ENCODE measurements around the gene RNLS. TPM values are rescaled to one million over a fixed set of nuclear protein-coding genes. Genes with fewer than 3 reads are reported as not detected.
A peak's percentile ranks its signal among the peaks of the same experiment; 100 is the strongest.

Gene RNLS
- total and polyA plus RNA-seq, 2 of the 4 experiments (the other 2 are of a cell fraction) = 4.5 to 7.0 TPM

DNA sequence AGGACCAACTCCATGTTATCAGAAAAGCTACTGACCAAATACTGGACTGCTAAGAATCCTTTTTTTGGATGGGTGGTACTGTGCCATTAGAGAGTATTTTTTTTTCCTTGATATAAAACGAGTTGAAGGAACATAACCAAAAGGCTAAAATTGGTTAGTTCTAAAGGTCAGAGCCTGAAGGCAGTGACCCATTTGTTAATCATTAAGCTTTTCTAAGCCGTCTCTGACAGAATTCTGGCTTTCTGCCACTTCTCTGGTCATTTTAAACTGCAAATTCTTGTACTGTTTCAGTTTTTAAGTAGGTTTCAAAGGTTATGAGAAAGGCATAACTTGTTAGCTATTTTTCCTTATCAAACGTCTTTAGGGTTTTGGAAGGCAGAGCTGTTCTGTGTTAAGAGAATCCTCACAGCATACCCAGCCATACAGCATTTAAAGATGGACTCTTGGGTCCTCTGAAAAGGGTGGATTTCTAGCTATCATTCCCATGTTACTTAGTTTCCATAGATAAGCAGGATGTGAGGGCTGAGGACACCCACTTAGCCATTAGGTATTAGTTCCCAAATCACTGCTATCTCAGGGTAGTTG is 196.8 kb downstream of the RNLS start:
- DNase-seq (no peak), ATAC-seq (ENCODE audit: low read depth) (peak; percentile 16; the same call in 1 of the 2 replicates)
- Histone ChIP-seq H2AK5ac (ENCODE audit: low read depth, low read length) (no peak overlapping the region), H4K91ac (ENCODE audit: insufficient read depth, low read depth, low read length) (no peak overlapping the region), H2BK15ac (ENCODE audit: low read depth, low read length) (peak overlapping the region; percentile 17; the same call in 1 of the 3 replicates), H3K4me2 (ENCODE audit: low read depth, low read length) (0 out of 2 replicates have a peak overlapping the region, but pooled peaks have one; percentile 29), H2BK5ac (ENCODE audit: low read depth, low read length, poor library complexity, severe bottlenecking) (no peak overlapping the region), H2AK9ac (replicated peaks; ENCODE audit: low read depth, low read length, poor library complexity) (no peak overlapping the region), H2AFZ (replicated peaks; ENCODE audit: low read length, poor library complexity) (no peak overlapping the region), H4K8ac (ENCODE audit: low read depth in 2 of 2, low read length in 2 of 2) (peak overlapping the region; percentile 11 to 27; a peak in 3 of 4 replicates), H4K5ac (ENCODE audit: low read depth, low read length) (no peak overlapping the region), H3K4ac (ENCODE audit: low read depth, low read length) (peak overlapping the region; percentile 2; the same call in 1 of the 2 replicates), H3K27me3 (ENCODE audit: control insufficient read depth, insufficient read depth, low read length) (no peaks in the 10 kb centered on the region), H3K9me3 (ENCODE audit: control insufficient read depth, insufficient read depth, low read length) (no peaks in the 10 kb centered on the region), H3K4me3 (ENCODE audit: insufficient read depth, low read depth, low read length) (no peak overlapping the region), H3K9ac (ENCODE audit: low read depth, low read length) (no peak overlapping the region), H3K56ac (ENCODE audit: extremely low read depth, insufficient read depth, low read length) (no peak overlapping the region), H3K23ac (ENCODE audit: low read depth, low read length) (peak overlapping the region; percentile 62; the same call in 1 of the 2 replicates), H3K18ac (ENCODE audit: low read depth, low read length) (no peak overlapping the region; the same call in 1 of the 2 replicates), H2BK20ac (ENCODE audit: low read depth, low read length) (peak overlapping the region; percentile 6; the same call in 1 of the 2 replicates), H3K27ac (ENCODE audit: insufficient read depth, low read length) (no peak overlapping the region), H3K9me1 (ENCODE audit: insufficient read depth, low read length) (no peaks in the 10 kb centered on the region), H4K20me1 (ENCODE audit: insufficient read depth, low read length) (no peaks in the 10 kb centered on the region), H3K36me3 (ENCODE audit: control insufficient read depth, insufficient read depth, low read length) (no peaks in the 10 kb centered on the region), H2BK120ac (ENCODE audit: low read depth, low read length) (peak overlapping the region; percentile 21; the same call in 1 of the 2 replicates), H3K4me1 (ENCODE audit: control insufficient read depth, insufficient read depth, low read length) (peaks cover 2% of the 10 kb centered on the region; the same call in 1 of the 2 replicates), H3K79me1 (ENCODE audit: low read depth in 1 of 2, low read length in 2 of 2) (no peaks in the 10 kb centered on the region), H3K14ac (replicated peaks; ENCODE audit: low read depth, low read length) (0 out of 2 replicates have a peak overlapping the region, but pooled peaks have one; percentile 11)
- WGBS, 2 experiments (ENCODE audit: extremely low coverage in 2 of 2, insufficient read length in 1 of 2) = no CpG with 5 or more reads among the region's 3 CpGs
- ChIA-PET POLR2A (ENCODE audit: unreplicated experiment) (interaction anchor here (0.6 kb wide), 1 partner anchor 520 kb away, joined by 3 read pairs; no protein-coding TSS in a partner anchor), CTCF (interaction anchor here (1.1 kb wide), 1 partner anchor 541 kb away, joined by 4 read pairs; no protein-coding TSS in a partner anchor)
- intact Hi-C loops (cut with micrococcal nuclease) = loop anchor here (5.0 to 10.0 kb wide), 3 partner anchors 411 to 729 kb away; partner anchors contain the start of gene PAPSS2
- no TSS peak for BruUV-seq (replicated peaks)
- in situ Hi-C loops (cut with MboI; ENCODE audit: low sequenced_read_pairs) = loop anchor here (5.0 kb wide), 1 partner anchor 524 kb away; the partner anchor contains the start of genes KLLN and PTEN
- dilution Hi-C loops (cut with HindIII; ENCODE audit: low sequenced_read_pairs, unreplicated experiment) = no loop called here
- TF ChIP-seq, protein P1, sequence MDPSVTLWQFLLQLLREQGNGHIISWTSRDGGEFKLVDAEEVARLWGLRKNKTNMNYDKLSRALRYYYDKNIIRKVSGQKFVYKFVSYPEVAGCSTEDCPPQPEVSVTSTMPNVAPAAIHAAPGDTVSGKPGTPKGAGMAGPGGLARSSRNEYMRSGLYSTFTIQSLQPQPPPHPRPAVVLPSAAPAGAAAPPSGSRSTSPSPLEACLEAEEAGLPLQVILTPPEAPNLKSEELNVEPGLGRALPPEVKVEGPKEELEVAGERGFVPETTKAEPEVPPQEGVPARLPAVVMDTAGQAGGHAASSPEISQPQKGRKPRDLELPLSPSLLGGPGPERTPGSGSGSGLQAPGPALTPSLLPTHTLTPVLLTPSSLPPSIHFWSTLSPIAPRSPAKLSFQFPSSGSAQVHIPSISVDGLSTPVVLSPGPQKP (IDR thresholded peaks at IDR 0.05; ENCODE audit: borderline replicate concordance, low read depth, low read length) = no peak
- no peak for TF ChIP-seq CHD1 (IDR thresholded peaks at IDR 0.05; ENCODE audit: low read depth, low read length)
- no peak for TF ChIP-seq MAZ (IDR thresholded peaks at IDR 0.05; ENCODE audit: borderline replicate concordance, low read depth, low read length)
- TF ChIP-seq MAFK (IDR thresholded peaks at IDR 0.05; ENCODE audit: low read depth, low read length) = no peak
- TF ChIP-seq RAD21 (IDR thresholded peaks at IDR 0.05; ENCODE audit: low read length) = no peak
- TF ChIP-seq USF2 (IDR thresholded peaks at IDR 0.05; ENCODE audit: low read depth, low read length) = no peak
- no peak for TF ChIP-seq CEBPB (IDR thresholded peaks at IDR 0.05; ENCODE audit: low read depth, low read length)
- no peak for TF ChIP-seq POLR2A (IDR thresholded peaks at IDR 0.05; ENCODE audit: low read depth, low read length)
- no peak for TF ChIP-seq FOS (IDR thresholded peaks at IDR 0.05; ENCODE audit: low read depth, low read length)
- no peak for TF ChIP-seq RFX5 (IDR thresholded peaks at IDR 0.05; ENCODE audit: low read depth, low read length)
- TF ChIP-seq SMC3 (IDR thresholded peaks at IDR 0.05; ENCODE audit: low read depth, low read length) = no peak
- TF ChIP-seq CTCF (conservative IDR thresholded peaks at IDR 0.05; ENCODE audit: low read depth, low read length) = no peak
- TF ChIP-seq BHLHE40 (IDR thresholded peaks at IDR 0.05; ENCODE audit: low read depth, low read length) = no peak
- TF ChIP-seq RCOR1 (IDR thresholded peaks at IDR 0.05; ENCODE audit: insufficient replicate concordance, low read length) = no peak

Measured in IMR-90 (cell line).